Measurements from ENCODE around the gene UBALD2.
A peak's percentile ranks its signal among the peaks of the same experiment; 100 is the strongest.
"Not testable (repeated sequence)": the region's sequence is repeated elsewhere in the genome, so short reads cannot be mapped to it uniquely, and the experiment has no call there.

Gene UBALD2

GRCh38 chr17:76266244-76266938 lies 1.2 kb downstream of the UBALD2 start:
- DNase-seq (ENCODE audit: low read depth) = peak; percentile 47

DNA sequence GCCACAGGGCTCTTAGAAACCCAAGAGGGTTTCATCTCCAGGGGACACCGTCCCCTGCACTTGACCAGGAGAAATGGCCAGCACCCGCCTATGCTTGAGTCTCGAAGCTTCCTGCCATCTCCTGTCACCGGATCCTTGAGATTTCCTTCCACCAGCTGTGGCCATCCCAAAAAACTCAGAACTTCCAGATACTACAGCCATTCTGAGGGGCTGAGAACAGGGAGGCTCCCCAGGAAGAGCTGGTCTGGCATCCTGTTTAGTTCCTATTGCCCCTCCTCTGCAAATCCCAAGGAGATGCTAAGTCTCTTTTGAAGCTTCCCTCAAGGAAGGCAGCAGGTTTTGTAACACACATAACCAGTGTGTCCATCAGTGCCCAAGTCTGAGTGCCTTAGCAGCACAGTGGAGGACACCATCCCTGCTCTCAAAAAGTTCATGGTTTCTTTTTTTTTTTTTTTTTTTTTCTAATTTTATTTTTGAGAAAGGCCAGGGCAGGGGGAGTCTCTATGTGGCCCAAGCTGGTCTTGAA lies 2.0 kb downstream of the UBALD2 start:
- DNase-seq (ENCODE audit: low read depth) = no peak

- DNase-seq (ENCODE audit: low read depth) = not testable (repeated sequence)
Observed at GRCh38 chr17:76267581-76268001, 2.4 kb downstream of the UBALD2 start.

DNA sequence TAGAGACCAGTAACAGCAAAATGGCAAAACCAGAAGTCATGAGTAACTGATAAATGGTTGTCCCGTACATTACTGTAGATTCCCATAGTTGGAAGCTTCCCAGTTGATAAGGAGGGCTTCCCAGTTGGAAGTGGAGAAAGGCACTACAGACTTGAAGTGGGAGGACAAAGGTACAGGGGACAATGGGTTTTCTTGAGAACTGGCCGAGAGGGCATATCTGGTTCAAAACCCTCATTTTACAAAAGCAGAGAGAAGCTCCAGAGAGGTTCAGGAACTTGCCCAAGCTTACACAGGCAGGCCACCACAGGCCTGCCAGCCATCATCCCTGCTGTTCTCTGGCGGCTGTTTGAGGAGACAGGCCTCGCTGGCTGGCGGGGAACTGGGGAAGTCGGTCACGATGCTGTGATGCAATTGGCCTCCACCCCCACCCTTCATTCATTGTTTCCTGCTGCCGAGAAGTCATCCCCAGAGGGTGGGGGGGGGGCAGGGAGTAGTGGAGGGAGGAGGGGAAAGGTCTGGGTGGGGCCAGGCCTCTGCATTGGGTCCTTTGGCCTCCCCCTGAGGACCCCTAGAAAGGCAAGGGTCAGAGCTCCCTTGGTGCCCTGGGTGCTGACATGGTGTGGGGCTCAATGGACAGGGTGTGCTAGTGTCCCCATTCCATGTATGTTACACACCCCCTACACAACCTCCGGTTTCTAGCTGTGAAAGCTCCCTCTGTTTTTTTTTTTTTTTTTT lies 3.0 kb downstream of the UBALD2 start:
- DNase-seq (ENCODE audit: low read depth) = peak; percentile 82

DNA sequence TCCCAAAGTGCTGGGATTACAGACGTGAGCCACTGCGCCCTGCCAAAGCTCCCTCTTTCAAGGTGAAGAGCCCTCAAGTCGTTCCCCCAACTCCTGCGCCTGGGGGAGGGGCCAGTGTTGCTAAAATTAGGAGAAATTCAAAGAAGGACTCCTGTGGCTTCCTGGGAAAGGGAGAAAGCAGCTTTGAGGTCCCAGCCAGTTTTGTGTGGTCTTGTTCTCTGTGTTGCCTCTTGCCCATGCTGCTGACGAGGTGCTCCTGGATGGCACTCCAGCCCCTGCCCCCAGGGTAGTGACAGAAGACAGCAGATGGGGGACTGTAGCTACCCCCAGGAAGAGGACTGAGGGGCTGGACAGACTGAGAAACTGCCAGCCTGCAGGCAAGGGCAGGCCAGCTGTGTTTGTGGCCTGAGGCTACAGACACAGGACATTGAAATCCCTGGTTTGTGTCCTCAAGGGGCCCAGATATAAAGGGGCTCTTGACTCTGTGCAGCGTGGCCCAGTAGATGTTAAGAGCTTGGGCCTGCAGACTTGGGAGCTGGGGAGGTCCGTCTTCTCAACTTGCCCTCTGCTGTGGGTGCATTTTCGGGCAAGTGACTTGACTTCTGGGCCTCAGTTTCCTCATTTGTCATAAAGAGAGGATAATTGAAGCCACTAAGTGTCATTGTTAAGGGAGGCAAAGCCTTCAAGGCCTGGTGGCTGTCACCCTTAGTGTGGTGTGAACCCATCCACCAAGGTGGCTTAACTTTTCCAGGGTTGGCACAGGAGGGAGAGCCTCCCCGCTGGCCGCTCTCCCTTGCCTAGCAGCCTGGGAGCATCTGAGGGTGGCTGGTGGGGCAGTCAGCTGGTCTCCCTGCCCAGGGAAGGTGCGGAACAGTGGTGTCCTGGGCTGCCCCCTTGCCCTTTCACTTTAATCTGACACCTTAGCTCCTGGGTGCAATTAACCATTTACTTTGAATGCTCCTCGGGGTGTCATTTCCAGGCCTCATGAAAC lies 4.1 kb downstream of the UBALD2 start:
- no peak for DNase-seq (ENCODE audit: low read depth)

DNA sequence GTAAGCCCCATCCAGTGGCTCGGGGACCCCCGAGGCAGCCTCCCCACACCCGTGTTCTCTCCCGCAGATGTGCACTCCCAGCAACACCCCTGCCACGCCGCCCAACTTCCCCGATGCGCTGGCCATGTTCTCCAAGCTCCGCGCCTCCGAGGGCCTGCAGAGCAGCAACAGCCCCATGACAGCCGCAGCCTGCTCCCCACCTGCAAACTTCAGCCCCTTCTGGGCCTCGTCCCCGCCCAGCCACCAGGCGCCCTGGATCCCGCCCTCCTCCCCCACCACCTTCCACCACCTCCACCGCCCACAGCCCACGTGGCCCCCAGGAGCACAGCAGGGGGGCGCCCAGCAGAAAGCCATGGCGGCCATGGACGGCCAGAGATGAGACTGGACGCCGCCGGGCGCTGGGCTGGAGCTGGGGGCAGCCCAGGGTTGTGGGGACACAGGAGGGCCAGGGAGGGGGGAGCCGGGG lies 5.0 kb downstream of the UBALD2 start:
- DNase-seq (ENCODE audit: low read depth) = no peak

GRCh38 chr17:76270770-76271668 lies 5.9 kb downstream of the UBALD2 start:
- no peak for DNase-seq (ENCODE audit: low read depth)

GRCh38 chr17:76271669-76272540 lies 6.8 kb downstream of the UBALD2 start:
- DNase-seq (ENCODE audit: low read depth) = no peak

- no peak for DNase-seq (ENCODE audit: low read depth)
Observed at GRCh38 chr17:76272541-76273444, 7.6 kb downstream of the UBALD2 start.

DNA sequence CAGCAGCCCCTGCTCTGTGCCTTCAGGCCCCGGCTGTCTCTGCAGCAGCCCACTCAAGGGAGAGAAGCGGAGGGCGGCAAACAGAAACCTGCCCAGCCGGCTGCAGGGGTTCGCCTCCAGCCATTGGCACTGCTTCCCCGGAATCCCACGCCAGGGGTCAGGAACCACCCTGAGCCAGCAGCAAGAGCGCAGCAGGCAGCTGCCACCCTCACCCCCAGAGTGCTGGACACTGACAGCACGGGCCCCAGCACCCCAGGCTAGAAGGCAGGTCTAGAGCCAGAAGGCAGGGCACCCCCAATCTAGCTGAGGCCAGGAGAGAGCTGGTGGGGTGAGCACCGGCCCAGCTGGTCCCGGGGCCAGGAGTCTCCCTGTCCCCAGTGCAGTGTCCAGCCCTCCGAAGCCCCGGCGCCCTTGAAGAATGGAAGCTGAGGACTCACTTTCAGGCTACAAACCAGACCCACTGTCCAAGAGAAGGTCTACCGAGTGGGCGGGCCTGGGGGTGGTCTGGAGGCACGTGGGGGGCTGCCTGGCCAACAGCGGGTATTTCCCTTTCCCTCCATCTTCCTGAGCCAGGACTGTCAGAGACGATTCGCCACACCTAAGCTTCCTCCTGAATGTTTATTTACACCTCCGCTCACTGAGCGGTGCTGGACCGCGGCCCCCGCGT lies 8.4 kb downstream of the UBALD2 start:
- no peak for DNase-seq (ENCODE audit: low read depth)

GRCh38 chr17:76274112-76274956 lies 9.2 kb downstream of the UBALD2 start:
- no peak for DNase-seq (ENCODE audit: low read depth)

GRCh38 chr17:76275382-76276068 lies 10.4 kb downstream of the UBALD2 start:
- no peak for DNase-seq (ENCODE audit: low read depth)

DNA sequence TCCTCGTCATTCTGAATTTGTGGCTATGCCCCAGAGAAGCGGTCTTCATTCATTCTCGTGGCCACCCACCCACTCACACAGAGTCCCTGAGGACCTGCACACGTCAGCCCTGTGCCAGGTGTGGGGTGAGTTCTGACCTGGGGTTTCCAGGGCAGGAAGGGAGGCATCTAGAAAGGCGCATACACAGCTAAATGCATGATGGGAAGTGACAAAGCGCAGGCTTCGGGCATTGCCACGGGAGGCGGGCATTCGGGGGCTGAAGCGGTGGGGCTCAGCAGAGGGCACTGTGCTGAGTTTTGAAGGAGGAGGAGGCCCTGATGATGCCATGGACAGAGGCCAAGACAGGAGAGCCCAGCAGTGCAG lies 10.9 kb downstream of the UBALD2 start:
- no peak for DNase-seq (ENCODE audit: low read depth)

- peak; percentile 34 for DNase-seq (ENCODE audit: low read depth)
Observed at GRCh38 chr17:76276461-76277299, 11.5 kb downstream of the UBALD2 start.

DNA sequence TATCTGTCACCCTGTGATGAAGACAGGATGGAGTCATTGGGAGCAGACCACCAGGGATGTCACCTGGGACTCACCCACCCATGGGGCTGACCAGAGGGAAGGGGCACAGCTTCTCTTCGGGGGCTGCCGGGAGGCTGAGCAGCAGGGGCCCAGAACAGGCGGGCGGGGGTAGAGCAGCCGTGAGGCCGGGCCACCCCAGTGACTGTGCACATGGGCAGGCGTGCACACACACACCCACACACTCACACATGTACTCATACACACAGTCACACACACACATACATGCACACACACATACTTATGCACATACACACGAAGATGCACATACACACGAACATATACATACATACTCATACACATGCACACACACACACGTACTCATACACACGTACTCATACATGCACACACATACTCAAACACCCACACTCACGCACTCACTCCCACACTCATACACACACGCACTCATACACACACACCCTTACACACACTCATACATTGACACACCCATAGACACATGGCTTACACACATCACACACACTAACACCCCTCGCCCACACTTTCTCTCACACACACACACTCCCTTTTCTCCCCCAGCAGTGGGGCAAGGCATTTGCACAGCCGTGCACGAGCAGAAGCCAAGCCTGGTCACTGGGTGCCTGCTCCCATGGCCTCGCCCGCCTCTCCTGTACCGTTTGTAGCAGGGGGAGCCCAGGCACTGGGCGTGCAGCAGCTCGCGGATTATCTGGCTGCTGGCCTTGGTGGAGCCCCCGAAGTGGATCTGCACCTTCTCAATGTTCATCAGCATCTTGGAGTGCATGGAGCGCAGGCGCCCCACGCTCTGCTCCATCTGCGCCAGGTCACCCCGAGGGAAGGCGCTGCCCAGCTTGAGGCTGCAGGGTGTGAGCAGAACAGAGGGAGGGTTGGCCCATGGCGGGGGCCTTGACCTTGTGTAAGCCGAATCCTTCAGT lies 12.4 kb downstream of the UBALD2 start:
- DNase-seq (ENCODE audit: low read depth) = no peak
